ENCODE data around the gene LRG1.

GRCh38 chr19:4577020-4577782 lies 37.4 kb upstream of the LRG1 start:
- TF ChIP-seq POLR2A (IDR thresholded peaks at IDR 0.05) (no peak), EP300 (IDR thresholded peaks at IDR 0.05) (no peak)

All from gastroesophageal sphincter (tissue), 2 donors.